GM21737 (cell line): ENCODE results near the gene DNAH12.
"Not testable (repeated sequence)": the region's sequence is repeated elsewhere in the genome, so short reads cannot be mapped to it uniquely, and the experiment has no call there.

ENCODE experiments used
- ATAC-seq: cut with Tn5 transposase; IDR thresholded peaks from one replicate; pipeline ENCODE4 v1.9.1; 2021; ENCODE audit warnings: mild to moderate bottlenecking, moderate library complexity; ENCODE audit not compliant: unreplicated experiment

The DNAH12 gene

GRCh38 chr3:57335283-57335938, 208.7 kb downstream of the DNAH12 start:
- ATAC-seq = no peak

GRCh38 chr3:57331078-57331610, 213.0 kb downstream of the DNAH12 start:
- ATAC-seq = no peak

DNA sequence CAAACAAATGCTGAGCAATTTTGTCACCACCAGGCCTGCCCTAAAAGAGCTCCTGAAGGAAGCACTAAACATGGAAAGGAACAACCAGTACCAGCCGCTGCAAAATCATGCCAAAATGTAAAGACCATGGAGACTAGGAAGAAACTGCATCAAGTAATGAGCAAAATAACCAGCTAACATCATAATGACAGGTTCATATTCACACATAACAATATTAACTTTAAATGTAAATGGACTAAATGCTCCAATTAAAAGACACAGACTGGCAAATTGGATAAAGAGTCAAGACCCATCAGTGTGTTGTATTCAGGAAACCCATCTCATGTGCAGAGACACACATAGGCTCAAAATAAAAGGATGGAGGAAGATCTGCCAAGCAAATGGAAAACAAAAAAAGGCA, 217.6 kb downstream of the DNAH12 start:
- not testable (repeated sequence) for ATAC-seq

GRCh38 chr3:57314204-57314603, 229.9 kb downstream of the DNAH12 start:
- no peak for ATAC-seq

- ATAC-seq = no peak
Measured at GRCh38 chr3:57309769-57310360, 234.3 kb downstream of the DNAH12 start.

GRCh38 chr3:57303520-57303919, 240.6 kb downstream of the DNAH12 start:
- ATAC-seq = not testable (repeated sequence)

- no peak for ATAC-seq
Measured at GRCh38 chr3:57298041-57298440, 246.1 kb downstream of the DNAH12 start.

DNA sequence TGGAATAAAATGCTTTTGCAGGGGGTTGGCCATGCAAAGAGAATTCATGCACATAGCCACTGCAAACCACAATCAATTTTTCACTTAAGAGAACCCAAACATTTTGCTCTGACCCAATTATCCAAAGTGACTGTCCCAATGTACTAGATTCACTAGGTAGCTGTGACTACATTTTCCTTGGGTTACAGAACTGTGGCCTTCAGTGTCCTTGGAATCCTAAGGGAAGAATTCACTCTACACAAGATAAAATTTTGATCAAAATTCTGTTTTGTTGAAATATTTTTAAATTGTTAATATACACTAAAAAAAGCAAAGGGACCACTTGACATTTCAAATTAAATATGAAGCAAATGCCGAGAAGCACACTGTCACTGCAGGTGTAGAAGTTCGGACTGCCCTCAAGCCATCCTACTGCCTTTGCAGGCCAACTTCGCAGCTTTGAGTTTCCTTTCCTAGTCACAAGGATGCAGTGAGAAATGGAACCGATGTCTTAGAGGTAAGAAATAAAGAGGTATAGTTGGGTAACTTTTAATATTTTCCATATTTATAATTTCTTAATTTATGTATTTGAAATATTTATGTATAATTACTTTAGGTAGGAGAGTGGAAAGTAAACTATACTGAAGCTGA, 251.1 kb downstream of the DNAH12 start:
- ATAC-seq = no peak

DNA sequence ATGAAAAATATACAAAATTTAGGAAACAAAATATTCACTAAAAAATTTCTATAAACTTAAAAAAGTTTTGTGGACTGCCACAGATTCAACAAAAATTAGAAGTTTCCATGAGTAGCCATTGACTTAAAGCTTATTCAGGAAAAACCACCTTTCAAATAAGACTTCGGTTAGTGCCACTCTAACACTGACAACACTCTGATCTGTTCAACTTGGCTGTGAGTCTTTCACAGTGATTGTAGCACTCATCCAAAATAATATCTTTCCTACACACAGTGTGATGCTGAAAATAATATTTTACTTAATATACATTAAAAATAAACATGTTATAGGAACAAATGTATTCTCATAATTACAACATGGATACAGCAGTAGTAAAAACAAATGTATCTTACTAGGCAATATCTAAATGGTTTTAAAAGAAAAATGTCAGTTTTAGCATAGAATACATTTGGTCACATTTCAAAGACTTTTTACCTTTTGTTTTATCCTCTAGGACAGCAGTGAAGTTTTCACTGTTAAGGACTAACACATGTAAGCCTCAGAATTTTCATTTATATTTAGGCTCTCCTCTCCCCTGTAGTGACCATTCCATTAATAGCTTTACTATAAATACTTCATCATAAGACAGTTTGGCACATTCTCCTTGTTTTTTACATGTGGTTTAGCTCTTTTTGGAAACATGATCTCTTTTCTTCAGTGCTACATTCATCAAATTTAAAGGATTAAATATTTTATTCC, 251.8 kb downstream of the DNAH12 start, which contains the start of gene ASB14:
TSS of gene ASB14 (minus strand) at position 527 of the 738 bp plus-strand sequence. CDS start 652 bp downstream, outside the sequence.
- ATAC-seq = no peak

GRCh38 chr3:57288403-57288802, 255.7 kb downstream of the DNAH12 start:
- ATAC-seq = no peak

DNA sequence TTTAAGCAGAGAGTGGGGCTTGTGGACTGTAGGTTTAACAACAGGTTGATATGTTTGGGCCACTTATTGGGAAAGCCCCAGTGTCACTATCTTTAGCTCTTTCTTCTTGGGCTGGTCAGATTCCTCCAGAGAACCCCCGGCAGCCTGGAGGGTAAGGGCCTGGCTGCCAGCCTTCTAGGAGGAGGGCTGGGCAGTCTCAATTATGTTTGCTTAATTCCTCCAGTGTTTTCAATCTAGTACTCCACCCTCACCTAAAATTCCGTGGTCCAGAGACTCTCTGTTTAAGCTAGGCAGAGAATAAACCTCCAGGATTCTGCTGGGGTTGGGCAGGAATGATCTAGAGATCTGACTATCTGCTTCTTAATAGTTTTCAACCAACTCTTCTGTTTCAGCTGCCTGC, 256.9 kb downstream of the DNAH12 start:
- ATAC-seq = no peak

GRCh38 chr3:57283334-57283733, 260.8 kb downstream of the DNAH12 start:
- ATAC-seq = no peak

DNA sequence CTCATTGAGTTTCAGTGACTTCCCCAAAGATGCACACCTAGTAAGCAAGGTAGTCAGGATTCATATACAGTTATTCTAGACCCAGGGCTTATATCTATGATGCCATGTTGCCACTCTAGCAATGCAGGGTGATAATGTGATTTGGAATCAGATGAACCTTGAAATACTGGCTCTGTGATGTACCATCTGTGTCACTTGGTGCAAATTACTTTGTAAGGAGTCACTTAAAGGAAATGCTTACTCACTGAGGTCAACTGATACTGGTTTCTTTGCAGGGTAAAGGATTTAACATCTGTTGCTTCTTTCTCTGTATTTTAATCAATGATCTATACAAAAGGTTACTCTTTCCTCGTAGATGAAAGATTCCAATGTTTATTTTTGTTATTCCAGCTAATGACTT, 262.4 kb downstream of the DNAH12 start:
- ATAC-seq = no peak

- no peak for ATAC-seq
Measured at GRCh38 chr3:57279685-57280084, 264.5 kb downstream of the DNAH12 start.

- no peak for ATAC-seq
Measured at GRCh38 chr3:57278237-57278636, 265.9 kb downstream of the DNAH12 start.

- ATAC-seq = no peak
Measured at GRCh38 chr3:57275393-57275792, 268.8 kb downstream of the DNAH12 start.

GRCh38 chr3:57274845-57275244, 269.3 kb downstream of the DNAH12 start:
- ATAC-seq = no peak

GRCh38 chr3:57268416-57268815, 275.7 kb downstream of the DNAH12 start:
- ATAC-seq = no peak

GRCh38 chr3:57261929-57262328, 282.2 kb downstream of the DNAH12 start:
- no peak for ATAC-seq

- ATAC-seq = no peak
Measured at GRCh38 chr3:57261119-57261518, 283.0 kb downstream of the DNAH12 start.

DNA sequence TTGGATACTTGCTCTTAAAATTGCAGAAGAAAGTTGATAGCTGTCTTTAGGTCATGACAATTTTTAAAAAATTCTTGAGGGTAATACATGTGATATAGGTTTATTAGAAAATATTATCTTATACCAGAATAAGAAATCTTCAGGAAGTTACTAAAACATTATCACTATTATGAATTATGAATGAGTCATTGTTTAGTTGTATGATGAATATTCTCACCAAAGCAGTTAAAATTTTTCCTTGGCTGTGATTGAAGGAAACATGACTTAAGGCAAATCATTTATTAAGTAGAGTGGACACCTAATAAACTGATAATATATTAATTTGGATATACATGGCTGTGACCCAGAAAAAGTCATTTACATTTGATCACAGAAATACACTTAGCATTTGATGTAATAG, 286.5 kb downstream of the DNAH12 start:
- ATAC-seq = no peak
